Measurements from ENCODE around the gene IGBP1. TPM values are rescaled to one million over a fixed set of nuclear protein-coding genes. Genes with fewer than 3 reads are reported as not detected.

The IGBP1 gene
- total RNA-seq, 1 donor: 58.7 TPM

- no peak for TF ChIP-seq CTCF (IDR thresholded peaks at IDR 0.05; ENCODE audit: insufficient read depth, low read depth, low read length)
- H3K4me3 ChIP-seq (ENCODE audit: low read depth, low read length): no peak overlapping the region
- DNase-seq (ENCODE audit: low read depth): no peak
Measured at GRCh38 chrX:70132224-70132623, 1.0 kb upstream of the IGBP1 start.

GRCh38 chrX:70132877-70133302 is 357 bp upstream of the IGBP1 start:
- DNase-seq (ENCODE audit: low read depth): no peak
- no peak for TF ChIP-seq CTCF (IDR thresholded peaks at IDR 0.05; ENCODE audit: insufficient read depth, low read depth, low read length)
- H3K4me3 ChIP-seq (ENCODE audit: low read depth, low read length): peak overlapping the region; percentile 83

GRCh38 chrX:70134116-70134477 is 850 bp downstream of the IGBP1 start:
- no peak for TF ChIP-seq CTCF (IDR thresholded peaks at IDR 0.05; ENCODE audit: insufficient read depth, low read depth, low read length)
- DNase-seq (ENCODE audit: low read depth): peak; percentile 60
- peak overlapping the region; percentile 83 for H3K4me3 ChIP-seq (ENCODE audit: low read depth, low read length)

- H3K4me3 ChIP-seq (ENCODE audit: low read depth, low read length): no peak overlapping the region
- DNase-seq (ENCODE audit: low read depth): no peak
- TF ChIP-seq CTCF (IDR thresholded peaks at IDR 0.05; ENCODE audit: insufficient read depth, low read depth, low read length): no peak
Measured at GRCh38 chrX:70138622-70139021, 5.4 kb downstream of the IGBP1 start.

GRCh38 chrX:70139736-70140135 is 6.5 kb downstream of the IGBP1 start:
- no peak for TF ChIP-seq CTCF (IDR thresholded peaks at IDR 0.05; ENCODE audit: insufficient read depth, low read depth, low read length)
- no peak for DNase-seq (ENCODE audit: low read depth)
- H3K4me3 ChIP-seq (ENCODE audit: low read depth, low read length): no peak overlapping the region

- TF ChIP-seq CTCF (IDR thresholded peaks at IDR 0.05; ENCODE audit: insufficient read depth, low read depth, low read length): no peak
- DNase-seq (ENCODE audit: low read depth): no peak
- H3K4me3 ChIP-seq (ENCODE audit: low read depth, low read length): no peak overlapping the region
Measured at GRCh38 chrX:70141373-70141772, 8.1 kb downstream of the IGBP1 start.

Data from fibroblast of villous mesenchyme (primary cell).